HG03097 (cell line): ENCODE data around the gene SMC2.

Experiments used
- ATAC-seq: cut with Tn5 transposase; IDR thresholded peaks from one replicate; pipeline ENCODE4 v1.9.1; 2021; ENCODE audit not compliant: unreplicated experiment, low FRiP score

SMC2 gene

DNA sequence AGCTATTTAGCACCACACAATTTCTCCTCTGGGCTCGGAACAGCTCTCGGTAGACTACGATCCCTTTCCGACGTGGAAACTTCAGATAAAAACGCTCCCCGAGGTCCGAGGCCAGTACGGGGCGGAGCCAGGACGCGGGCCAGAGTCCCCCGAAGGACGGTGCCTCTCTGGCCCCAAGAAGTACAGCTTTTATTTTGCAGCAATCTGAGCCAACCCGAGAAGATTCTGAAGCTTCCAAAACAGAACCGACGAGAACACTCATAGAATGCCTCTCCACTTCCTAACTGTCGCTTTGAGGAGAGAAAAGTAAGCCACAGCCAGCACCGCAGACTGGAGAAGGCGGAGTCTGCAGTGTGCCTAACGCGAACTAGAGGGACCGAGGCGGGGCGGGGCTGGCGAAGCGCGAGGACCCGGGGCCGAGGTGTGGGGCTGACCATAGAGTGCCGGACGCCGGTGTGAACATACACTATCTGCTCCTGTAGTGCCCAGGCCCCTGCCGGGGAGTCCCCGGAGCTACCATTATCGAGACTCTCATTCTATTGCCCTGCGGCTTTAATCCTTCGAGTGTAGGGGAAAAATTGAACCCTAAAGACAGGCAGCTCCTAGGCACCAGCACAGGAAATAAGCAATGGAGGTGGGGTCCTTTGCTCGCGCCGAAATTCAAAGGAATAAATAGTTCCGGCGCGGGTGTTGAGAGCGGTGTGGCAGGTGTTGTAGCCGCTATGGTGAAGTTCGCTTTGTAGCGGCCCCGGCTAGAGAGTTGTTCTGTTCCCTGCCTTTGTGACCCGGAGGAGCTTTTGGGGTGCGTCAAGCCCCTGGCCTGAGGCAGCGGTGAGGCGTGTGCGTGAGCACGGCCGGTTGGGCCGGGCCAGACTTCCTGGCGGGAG, at the start of gene SMC2:
TSS of gene SMC2 (plus strand) at position 663 of the 887 bp plus-strand sequence. CDS start 1,076 bp downstream, outside the sequence.
- ATAC-seq, result peak; percentile 91

DNA sequence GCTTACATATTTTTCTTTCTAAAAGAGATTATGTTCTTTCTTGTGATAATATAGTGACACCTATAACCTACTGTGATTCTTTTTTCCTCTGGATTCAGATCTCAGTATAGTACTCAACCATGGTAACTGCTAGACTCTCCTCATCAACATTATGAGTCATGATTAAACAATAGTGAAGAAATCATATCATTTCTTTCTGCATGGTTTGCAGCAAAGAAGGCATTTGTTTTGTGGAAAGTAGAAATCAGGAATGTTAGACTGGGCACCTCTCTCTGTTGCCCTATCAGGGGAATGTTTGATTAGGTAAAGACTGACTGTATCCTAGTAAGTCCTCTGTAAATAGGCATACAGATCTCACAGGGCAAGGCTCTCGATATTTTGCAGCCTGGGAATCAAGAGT, 25.6 kb upstream of the SMC2 start:
- no peak for ATAC-seq

DNA sequence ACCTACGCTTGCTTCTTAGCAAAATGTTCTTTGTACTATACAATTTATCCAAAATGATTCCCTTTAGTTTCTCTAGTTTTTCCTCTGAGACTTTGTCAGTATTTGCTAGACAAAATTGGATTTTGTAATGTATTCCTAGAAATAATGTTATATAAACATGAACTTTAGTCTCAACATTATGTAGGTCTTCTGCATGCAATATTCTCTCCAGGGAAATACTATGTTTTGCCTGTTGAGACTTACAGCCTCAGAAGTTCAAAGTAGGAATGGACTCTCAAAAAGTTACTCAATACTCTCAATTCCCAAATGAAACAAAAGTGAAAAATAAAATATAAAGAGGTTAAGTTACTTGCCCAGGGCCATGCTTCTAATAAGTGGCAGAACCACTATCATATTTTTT, 24.8 kb upstream of the SMC2 start:
- no peak for ATAC-seq

DNA sequence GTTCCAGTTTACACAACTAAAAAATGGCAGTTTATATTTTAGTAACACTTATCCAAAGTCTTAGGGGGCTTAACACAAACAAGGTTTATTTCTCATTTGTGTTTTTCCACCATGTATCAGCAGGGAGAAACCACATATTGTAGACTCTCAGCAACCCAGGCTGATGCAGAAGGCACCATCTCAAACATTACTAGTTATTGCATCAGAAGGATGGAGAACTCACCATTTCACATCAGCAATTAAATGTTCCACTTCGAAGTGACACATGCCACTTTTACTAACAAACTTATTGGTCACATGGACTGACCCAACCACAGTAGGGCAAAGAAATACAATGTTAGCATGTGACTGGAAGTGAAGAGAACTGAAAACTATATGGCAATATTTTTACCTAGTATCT, 22.5 kb upstream of the SMC2 start:
- ATAC-seq, result no peak

DNA sequence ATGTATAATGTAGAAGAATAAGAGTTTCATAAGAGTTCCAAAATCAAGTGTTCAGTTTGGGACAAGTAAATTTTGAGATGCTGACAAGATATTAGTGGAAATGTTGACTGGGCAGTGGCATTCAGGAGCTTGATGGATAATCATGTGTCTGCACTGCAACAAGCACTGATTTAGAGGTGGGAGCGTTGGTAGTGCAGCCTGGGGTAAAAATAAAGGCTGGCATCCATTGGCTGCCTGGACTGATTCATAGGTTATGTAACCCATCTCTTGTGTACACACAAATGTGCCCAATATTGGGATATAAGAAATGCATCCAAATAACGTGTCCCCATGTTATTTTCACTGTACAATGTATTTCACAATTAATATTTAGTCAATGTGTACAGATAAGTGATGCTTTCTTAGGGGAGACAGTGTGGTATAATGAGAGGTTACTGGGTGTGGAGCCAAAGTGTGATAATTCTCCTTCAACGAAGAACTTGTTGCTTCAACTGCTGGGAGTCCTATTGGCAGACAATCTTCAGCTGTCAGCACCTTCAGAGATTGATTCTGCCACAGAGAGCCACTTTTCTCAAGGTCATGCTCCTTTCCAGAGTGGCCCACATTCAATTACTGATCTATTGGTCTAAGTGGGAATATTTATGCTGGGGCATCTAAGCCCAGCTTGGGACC, 20.9 kb upstream of the SMC2 start:
- ATAC-seq, result no peak

DNA sequence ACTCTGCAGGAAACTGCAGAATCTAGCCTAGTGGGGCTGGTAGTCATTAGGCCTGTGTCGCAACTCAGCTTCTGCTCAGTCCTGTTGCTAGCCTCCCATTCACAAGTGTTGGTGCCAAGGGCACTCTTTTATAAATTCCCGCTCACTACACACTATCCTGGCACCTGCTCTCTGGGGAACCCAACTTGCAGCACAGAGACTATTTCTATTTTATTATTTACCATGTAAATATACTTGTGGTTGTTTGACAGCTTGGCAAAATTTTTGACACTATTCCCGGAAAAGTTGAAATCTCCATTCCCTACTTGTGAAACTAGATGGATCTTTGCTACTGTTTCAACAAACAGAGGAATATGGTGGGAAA, 20.4 kb upstream of the SMC2 start:
- ATAC-seq, result no peak

DNA sequence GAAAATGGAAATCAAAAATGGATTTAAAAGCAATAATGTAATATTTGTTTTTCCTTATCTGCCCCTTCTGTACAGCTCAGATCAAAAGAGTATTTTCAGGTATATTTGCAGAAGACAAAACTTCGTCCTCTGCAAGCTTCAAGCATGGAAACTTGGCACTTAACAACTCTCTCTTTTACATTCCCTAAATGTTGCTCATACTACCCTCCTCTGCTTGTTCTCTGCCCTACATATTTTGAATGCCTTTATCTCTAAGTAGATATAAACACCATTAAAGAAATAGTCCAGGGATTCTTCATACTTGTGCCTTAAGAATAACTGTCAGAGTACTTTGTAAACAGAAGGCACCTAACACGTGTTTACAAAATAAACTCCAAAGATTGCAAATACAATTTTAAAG, 19.2 kb upstream of the SMC2 start:
- ATAC-seq, result no peak

DNA sequence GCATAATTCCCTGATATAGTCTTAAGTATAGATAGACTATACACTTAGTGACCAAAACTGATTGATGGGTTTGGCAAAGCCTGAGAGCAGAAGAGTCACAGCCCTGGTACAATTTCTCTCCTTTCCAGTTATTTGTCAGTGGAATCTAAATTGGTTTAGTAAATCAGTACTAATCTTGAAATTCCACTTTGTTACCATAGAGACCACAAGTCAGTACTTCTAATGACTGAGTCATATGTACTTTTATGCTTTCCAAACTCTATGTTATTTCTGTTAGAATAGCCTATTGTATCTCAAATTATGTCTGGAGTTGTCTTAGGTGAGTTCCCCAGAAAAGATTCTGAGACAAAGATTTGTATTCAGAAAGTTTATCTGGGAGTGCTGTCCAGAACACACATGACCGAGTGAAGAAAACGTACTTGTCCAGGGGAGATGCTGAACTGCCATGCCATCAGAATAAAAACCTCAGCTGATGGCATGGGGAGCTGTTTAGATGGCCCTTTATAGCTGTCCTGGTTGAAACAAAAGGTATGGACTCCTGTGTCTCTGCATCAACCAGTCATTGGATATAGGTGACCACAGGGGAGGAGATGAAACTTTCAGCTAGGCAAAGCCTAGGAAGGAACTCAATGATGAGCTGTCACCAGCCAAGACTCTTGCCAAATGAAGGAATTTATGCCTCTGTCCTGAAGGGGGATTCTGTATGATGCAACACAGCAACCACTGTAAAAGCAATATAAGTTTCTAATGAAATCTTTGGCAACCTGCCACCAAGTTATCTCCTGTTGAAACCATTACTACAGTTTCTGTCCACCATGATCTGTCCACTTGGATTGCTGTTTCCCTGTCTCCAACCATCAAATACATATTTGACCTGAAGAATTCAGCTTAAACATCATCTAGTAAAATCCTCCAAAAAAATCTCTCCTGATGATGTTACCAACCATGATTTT, 18.0 kb upstream of the SMC2 start:
- no peak for ATAC-seq

DNA sequence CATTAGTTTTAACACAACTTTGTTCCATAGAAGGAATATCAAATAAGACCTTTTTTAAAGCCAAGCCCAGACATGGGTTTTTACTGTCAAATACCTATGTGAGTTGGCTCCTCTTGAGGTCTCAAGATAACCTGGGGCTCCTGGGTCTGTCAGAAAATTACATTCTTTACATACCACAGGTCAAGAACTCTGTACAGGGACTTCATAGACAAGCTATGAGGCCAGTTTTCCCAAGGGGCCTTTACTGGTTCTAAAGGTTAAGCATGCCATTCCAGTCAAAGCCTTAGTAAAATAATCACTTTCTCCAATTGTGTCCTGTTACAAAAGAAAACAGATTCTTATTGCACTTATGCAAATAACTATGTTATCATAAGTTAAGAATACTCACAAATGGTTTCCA, 15.5 kb upstream of the SMC2 start:
- no peak for ATAC-seq

DNA sequence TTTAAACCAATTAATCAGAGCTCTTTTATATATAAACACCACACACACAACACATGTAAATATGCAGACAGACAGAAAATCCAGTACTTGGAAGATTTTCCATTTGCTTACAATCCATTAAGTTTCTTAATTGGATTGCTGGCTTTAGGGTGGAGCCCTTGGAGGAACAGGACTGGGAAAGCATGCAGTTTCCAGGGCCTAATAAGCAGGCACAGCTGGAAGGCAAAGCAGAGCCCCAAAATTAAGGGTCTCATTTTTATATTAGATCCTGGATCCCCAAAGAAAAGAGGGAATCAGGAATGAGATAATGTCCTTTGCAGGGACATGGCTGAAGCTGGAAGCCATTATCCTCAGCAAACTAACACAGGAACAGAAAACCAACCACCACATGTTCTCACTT, 13.1 kb upstream of the SMC2 start:
- ATAC-seq, result no peak

DNA sequence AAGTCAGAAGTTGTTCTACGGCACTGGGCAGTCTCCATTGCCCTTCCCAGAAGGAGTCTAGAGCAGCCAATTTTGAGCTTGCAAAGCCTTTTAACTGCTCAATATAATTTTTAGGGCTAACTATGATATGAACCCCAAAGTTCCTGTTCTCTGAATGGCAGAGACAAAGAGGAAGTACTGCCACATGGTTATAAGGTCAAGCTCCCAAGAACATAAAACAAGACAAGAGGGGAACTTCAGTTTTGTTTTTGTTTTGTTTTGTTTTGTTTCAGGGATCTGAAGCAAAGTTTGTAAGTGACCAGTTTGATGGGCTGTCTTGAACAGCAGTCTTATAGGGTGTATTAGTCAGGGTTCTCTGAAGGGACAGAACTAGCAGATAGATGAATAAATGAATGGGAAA, 11.9 kb upstream of the SMC2 start:
- no peak for ATAC-seq

DNA sequence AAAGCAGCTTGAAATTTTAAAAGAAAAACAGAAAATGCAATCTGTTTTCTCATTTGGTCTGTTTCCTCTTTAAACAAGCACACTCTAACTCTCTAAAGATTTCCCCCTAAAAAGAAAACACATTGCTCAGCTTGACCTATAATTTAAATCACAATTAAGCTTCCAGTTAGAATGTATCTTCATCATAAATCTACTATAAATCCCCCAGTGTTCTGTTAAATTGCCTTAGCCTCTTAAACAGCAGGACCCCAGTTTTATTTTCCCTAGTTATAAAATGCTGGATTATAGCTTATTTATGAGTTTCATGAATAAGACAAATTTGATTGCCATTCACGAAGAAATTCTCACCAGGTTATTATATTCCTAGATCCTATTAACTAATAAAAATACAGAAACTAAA, 8.6 kb upstream of the SMC2 start:
- no peak for ATAC-seq

DNA sequence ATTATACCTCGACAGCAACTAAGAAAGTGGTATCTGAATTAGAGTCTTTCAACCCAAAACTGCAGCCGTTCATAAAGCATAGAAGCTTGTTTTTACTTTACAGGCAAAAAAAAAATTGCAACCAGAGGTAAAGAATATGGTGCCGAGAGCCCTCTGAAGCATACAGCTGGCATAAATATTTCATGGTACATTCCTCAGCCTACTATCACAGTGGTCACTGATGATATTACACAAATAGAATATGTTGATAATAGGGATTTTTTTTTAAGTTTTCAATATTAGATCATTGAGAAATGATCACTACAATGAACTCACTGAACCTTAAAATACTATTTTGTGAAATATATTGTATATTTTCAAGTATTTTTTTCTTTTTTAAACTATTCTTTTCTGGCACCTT, 6.2 kb upstream of the SMC2 start:
- no peak for ATAC-seq

DNA sequence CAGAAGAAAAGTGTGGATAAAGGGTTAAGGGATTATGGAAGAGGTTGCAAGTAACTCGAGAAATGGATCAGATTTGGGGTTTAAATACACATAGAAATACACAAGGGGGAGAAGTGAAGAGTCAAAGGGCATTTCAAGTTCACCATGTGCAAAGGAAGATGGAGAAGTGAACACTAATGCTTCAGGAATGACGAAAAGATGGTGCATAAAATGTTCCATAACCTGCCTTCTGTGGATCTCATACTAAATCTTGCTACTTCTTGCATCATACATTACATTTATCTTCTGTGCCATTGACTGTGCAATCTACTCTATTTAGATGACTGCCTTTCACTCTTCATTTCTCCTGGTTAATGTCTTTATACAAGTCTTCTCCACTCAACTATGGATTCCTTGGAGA, 5.7 kb upstream of the SMC2 start:
- ATAC-seq, result no peak

DNA sequence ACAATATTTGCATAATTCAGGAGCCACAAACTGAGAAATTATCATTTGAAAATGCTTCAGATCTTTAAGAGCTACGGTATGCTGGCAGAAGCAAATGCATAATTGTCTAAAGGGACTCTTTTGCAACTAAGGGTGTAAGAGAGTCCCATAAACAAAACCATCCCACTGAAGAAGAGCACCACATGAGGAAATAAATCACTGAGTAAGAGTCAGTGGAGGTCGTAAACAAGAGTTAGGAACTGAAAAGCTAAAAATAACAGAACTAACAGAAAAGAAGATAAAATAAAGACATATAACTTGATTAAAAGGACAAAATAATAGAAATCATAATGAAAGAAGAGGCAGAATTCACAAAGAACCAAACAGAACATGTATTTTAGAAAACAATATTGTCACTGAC, 3.5 kb upstream of the SMC2 start:
- ATAC-seq, result no peak

DNA sequence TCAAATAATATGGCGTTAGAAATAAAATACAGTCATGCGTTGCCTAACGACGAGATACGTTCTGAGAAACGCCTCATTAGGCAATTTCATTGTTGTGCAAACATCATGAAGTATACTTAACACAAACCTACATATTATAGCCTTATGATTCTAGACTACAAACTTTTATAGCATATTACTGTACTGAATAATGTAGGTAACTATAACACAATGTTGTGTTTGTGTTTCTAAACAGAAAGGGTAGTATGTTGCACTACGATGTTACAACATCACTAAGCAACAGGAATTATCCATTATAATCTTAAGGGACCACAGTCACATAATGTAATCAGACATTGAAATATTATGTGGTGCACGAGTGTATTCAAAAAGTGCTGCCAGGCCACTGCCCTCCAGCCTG, 3.0 kb upstream of the SMC2 start:
- no peak for ATAC-seq

DNA sequence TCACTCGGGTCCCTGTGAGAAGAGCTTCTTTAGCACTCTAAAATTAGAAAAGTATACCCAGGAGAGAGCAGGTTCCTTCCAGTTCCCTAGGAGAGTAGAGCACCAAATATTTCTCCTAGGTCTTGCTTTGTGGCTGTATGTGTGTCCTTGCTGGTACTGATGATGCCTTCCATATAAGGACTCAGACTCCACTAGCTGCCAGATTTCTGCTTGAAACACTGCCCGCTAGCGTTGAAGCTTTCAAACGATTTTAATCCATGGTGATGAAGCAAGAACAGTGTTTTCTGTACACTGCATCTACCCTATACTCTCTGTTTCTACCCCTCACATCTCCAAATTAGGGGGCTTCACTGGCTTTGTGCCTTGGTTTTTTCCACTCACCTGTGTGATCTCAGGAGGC, 2.4 kb upstream of the SMC2 start:
- ATAC-seq, result no peak

DNA sequence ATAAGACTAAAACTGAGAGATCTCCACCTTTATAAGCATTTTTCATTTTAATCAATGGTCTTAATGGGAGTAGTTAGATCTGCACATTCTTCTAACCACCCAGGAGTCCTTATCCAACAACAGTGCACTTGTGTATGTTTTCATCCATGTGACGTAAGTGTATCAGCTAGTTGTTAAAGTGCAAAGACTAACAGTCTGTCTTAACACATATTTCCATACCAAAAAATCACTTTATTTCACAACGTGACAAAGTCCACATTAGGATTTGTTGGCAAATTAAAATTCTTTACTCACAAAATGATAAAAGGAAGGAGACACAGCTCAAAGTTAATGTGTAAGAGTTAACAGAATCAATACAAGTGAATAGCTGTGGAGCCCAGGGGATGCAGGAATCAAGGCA, 1.9 kb upstream of the SMC2 start:
- ATAC-seq, result no peak

DNA sequence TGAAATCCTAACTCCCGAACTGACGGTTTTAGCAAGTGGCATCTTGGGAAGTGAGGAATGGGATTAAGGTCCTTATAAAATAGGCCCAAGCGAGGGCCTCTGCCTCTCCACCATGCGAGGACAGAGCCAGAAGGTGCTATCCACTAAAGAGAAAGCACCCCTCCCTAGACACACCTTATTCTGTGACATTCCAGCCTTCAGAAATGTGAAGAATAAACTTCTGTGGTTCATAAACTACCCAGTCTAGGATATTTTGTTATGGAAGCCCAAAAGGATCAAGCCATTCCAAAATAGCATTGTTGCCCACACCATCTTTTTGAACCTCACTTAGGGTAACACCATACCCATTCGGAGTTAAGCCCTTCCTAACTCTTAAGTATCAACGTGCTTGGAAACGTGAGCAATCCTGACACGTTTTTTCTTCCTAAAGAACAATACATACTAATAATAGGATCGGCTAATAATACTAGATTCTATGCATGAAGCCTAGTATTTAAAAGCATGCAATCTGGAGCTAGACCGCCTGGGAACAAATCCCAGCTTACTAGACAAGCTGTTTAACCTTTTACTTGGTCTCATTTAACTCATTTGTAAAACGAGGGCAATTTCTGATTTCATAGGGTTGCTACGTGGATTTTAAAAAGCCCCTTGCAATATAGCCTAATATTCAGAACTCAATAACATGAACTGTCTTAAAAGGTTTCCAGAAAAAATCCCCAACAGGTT, 1.1 kb upstream of the SMC2 start:
- no peak for ATAC-seq

DNA sequence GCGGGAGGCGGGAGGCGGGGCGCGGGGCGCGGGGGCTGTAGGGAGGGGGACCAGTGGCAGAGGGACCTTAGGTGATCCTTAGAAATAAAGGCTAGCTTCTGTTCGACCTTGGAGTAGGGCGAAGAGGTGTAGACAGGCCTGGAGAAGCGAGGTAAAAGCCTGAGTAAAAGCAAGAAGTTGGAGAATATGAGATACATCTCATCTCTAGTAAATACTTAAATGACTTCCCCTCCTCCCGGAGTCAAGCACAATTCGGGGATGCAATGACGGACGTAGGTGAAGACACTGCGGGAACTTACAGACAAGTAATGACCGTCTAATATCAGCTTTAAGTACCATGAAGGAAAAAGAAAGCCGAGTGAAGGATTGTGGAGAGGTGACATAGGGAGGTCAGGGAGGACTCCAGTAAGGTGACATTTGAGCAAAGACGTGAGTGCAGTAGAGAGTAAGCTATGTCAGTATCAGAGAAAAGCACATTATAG, 466 bp downstream of the SMC2 start:
- peak; percentile 5 for ATAC-seq
